Stimulated activated CD8-positive, alpha-beta memory T cell treated with anti-CD3 and anti-CD28 coated beads, Interleukin-15, amount 100 ng/mL, for 4 hours (primary cell): ENCODE results near the gene FAM53B.

ENCODE experiments used
- DNase-seq, 2 donors: peaks; one replicate each; pipeline ENCODE4 v3.0.0-alpha.2; 2020; ENCODE audit warnings: low read depth in 2 of 2

Gene FAM53B

DNA sequence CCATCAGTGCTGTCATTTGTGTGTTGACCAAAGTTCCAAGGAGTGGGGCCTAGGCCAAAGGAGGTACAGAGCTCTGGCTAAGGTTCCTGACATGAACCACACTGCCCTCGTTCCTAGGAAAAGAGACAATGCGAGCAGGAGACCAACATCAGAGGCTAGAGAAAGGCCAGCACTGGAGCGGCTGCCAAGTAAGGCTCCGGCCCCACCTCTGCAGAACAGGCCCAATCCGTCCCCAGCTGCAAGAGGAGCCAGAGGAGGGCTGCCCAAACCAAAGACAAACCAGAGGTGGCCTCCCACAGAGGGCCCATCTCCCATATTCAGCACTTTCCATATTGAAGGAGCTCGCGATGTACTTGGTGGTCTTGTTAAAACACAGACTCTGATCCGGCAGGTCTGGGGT, 81.0 kb downstream of the FAM53B start:
- no peak for DNase-seq

DNA sequence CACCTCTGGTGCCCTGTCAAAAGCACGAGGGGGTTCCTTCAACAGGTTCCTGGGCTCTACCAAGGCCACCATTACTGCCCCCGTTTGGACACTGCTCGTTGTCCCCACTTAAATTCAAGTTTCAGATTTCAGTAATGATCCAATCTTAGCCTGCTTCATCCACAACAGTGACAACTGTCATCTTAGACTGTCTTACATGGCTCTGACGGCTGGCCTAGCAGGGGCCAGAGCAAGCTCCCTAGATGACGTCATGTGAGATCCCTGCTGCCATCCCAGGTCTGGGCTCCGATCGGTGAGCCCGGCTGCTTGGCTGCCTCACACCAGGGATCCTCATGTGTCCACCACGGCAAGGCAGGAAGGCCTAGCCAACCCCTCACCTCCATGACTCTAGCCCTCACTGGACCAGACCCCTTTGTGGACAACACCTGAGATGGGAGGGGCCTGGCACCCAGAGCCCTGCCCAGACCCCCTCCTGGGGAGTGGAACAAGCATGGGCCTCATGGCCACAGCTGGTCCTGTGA, 82.5 kb downstream of the FAM53B start:
- no peak for DNase-seq

DNA sequence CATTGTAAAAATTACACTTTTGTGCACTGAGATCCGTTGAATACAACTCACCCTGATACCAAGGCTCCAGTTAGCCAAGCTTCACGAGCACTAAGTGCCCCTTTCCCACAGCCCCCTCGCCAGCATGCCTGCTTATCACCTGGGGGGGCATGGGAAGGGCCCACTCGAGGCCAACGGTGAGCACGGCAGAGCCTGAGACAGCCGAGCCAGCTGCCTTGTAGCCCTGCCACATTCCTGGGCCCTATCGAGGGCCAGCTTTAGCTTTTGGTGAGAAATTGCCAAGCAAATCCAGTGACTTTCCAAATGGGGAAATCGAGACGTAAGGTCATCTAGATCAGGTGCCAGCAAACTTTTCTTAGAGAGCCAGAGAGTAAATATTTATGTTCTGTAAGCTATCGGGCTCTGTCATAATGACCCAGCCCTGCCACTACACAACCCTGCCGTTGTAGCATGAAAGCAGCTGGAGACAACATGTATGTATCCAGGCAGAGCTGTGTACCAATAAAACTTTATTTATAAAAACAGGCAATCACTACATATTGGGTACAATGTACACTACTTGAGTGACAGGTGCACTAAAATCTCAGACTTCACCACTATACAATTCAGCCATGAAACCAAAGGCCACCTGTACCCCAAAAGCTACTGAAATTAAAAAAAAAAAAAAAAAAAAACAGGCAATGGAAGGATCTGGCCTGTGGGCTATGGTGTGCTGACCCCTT, 83.6 kb downstream of the FAM53B start:
- DNase-seq, result no peak

DNA sequence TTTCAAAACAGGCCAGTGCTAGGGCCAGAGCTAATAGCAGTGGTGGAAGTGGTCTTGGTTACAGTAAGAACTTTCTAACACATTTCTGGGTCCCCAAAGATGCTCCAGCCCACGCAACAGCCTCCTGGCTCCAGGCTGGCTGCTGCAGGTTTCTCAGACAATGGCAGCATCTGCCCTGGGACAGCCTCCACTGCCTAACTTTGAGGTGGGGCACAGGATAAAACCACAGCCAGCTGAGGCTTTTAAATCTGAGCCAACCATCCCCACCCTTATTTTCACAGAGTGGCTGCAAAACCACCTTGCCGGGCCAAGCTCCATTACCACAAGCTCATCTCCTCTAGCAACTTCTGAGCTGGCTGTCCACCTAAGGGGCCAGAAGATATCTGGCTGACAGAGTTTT, 84.8 kb downstream of the FAM53B start:
- DNase-seq, result no peak

DNA sequence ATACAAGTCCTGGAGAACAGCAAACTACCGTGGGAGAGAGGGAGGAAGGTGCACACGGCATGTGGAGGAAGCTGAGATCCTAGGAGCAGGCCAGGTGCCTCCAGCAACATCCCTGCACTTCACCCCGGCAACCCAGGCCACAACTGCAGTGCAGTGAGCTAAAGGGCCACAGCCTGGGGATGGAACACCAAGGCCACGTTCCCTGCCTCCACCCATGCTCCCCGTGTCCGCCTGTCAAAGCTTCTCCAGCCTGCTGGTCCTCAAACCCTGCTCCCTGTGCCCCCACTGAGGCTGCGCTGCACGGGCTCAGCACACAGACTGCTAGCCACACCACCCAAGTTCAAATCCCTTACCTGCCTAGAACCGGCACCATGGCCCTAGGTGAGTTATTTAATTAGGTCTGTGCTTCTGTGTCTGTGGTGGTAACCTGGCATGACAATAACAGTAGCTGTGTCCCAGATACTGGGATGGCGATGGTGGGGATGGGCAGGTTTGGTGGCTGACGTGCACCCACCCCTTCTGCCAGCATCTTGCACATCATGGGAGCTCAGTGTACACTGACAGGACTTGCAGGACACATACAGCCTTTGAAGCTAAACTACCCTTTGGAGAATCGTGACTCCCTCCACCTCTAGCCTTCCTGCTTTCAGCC, 85.5 kb downstream of the FAM53B start:
- no peak for DNase-seq

DNA sequence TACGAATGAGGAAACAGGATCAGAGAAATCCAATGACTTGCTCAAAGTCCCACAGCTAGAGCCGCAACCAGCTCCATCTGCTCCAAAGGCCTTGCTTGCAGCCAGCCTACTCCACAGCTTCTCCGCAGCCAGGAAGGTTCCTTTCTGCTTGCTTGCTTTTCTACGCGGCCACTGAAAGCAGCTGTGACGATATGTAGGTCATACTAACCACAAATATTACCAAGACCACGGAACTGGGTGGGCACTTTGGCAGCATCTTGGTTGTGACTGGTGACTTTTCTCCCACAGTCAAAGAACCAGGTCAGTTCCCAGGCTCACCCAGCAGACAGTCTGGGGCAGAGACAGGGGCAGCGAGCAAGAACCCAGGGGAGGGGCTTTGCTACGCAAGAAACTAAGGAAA, 86.4 kb downstream of the FAM53B start:
- no peak for DNase-seq

DNA sequence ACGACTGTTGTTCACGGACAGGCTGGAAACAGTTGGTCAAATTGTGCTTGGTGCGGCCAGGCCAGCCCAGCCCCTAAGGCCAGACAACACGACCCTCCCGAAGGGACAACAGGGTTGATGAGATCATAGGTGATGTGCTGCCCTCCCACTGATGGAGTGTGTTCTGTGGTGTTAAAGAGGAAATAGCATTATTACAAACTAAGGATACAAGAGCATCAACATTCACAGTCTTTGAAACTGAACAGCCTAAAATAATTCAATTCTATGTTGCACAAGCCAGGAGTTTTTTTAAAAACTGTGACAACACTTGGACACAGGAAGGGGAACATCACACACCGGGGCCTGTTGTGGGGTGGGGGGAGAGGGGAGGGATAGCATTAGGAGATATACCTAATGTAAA, 87.6 kb downstream of the FAM53B start:
- no peak for DNase-seq

DNA sequence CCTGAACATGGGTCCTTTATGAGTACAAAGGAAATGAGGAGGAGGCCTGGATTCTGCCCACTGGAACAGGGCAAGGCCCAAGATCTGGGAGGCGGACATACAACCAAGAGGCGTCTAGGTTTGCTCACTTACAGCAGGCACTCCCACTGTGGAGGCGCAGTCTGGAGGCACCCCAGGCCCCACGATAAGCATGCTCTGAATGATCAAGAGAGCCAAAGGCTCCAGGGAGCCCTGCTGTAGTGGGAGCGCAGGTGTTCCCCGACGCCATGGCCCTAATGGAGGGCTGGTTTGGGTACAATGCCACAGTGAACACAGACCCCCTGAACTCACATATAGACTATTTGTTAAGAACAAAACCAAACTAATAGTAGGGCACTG, 88.1 kb downstream of the FAM53B start:
- no peak for DNase-seq

DNA sequence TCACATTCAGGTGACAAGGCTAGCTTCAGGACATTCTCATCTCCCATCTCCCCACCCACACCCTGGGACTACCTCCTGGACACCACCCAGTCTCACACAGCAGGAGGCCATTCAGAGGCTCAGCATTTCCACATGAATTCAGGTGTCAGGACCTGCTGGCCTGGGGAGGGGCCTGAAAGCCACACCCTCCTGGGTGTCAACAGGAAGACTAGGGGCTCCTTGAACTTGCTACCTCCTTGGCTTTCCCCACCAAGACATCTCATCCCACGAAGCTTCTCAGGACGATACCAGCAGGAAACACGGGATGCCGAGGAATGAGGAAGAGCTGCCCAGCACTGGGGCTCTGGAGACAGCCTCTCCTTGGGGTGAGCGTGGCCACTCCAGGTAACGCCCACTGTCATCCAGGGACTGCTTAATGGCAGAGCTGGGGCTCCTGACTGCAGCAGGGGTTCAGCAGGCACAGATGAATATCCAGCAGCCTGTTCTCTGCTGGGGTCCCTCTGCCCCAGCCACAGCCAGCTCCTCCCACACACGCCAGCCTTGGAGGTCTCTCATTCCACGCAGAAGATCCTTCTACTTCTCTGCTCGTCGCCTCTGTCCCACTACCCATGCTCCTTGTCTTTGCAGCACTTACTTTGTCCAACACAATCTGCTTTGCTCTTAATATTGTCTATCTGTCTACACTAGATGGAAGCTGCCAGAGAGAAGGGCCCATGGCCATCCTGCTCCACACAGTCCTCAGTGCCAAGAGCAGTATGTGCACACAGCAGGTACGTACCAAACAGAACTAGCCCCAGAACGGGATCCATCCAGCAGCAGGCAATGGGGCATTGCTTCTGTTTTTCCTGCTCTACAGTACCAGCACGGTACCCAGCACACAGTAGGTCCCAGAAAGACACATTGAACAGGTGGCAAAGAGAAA, 88.7 kb downstream of the FAM53B start:
- DNase-seq, result no peak

DNA sequence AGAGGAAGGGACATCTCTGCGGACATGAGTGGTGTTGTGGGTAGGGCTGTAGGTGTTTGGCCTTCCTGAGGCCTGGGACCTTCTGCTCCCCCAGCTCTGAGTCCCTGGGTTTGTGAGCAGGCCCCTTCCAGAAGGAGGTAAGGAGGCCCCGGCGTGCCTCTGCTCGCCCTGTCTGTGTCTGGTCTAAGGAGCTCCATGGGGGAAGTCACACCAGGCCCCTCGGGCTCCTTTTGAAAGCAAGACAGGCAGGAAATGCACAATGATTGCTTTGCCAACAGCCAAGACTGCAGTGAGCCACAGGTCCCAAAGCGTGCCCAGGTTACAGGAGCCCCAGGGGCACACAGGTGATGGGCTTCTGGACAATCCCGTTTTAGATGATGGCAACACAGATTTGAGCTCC, 89.5 kb downstream of the FAM53B start:
- DNase-seq, result no peak

DNA sequence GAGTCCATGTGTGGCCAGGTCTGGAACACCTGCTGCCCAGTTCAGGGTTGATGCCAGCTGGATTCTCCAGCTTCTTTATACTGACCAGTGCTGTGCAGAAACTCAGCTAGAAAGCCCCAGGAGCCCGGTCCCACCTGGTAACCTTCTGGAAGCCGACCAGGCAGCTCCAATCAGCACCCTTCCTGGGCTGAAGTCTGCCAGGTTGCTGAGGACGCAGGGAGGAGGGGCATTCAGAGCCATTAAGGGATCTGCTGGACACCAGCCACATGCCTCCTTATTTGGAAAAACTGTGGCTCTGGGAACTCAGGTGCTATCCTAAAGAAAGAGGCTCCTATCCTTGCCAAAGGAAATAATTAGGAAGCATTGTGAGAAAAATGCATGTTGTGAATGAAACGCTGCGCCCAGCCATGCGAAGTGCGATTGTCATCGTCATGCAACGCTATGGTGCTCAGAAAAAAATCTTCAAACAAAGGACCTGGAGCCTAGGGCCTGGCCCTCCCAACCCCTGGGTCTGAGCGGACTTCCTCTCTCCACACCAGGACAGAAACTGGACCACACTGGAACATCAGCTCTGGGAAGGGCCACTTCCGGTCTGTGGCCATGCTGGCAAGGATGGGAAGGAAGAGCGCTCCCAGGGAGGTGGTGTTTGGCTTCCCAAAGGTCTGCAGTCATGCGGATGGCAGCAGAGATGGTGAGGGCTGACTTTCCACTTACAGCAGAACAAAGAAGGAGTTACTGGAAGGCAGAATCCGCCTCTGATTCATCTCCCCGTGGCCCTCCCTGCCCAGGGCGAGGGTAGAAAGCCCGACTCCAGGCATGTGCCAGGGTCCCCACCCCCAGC, 90.1 kb downstream of the FAM53B start:
- no peak for DNase-seq

DNA sequence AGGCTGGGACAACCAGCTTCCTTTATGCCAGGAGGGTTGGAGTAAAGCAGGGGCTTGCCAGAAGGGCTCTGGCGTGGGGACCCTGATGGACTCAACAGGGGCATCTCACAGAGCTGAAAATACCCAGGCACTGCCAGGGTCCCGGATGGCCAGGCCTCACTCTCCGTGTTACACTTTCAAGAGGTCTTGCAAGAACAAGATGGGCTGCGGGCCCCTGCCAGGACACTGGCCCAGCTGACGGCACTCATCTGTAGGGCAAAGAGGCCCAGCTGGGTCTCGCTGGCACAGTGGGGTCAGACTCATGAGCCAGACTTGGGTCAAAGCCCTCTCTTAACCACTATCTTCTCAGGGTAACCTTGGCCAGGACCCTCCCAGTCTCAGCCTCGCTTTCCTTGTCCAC, 90.9 kb downstream of the FAM53B start:
- no peak for DNase-seq

DNA sequence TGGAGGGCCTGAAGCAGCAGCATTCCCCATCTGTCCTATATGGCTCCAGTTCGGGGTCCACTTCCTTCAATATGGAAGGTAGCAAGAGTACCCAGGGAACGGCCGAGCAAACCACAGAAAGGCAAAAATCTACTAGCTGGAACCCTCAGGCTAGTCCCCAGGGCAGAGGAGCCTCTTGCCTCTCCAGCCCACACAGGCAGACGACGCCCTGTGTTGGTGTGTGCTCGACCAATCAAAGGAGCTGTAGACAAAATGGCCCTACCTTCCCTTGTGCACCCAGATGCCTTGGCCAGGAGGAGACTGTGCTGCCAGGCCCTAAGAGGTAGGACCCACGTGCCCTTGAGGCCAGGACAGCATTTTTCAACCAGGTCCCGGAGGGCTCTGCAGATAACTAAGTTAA, 91.5 kb downstream of the FAM53B start:
- no peak for DNase-seq

DNA sequence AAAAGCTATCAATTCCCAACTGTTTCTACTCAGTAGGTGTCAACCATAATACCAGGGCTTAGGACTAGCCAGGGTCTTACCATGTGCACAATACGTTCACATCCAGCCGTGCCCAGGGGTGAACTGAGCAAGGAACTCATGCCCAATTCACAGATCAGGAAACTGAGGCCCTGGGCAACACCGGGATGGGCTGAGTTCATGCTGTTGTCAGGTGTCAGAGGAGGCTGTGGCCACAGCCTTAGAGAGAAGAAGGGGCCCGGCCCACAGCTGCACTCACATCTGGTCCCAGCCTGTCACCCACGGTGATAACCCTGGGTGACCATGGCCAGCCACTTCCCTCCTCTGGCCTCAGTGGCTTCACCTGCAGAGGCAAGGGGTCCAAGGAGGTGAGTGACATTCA, 92.0 kb downstream of the FAM53B start:
- no peak for DNase-seq

DNA sequence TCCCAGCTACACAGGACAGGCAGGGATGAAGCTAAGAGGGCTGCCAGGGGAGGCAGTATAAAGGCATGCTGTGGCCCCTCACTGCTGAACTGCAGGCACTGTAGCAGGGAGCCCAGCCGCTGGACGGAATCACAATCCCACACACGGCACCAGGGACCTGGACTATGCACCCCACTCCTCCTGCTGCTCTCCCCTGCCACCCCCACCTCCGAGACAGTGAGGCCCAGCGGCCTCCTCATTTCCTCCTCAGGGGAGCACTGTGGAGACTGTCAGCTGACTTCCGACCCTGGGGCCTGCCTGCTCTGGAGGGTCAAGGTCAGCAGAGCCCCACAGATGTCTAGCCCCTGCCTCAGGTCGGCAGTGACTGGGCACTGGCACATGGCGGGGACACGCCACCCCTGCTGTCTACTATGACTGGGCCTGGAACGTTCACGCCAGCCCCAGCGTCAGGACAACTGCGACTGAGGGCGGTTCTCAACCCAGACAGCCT, 92.7 kb downstream of the FAM53B start:
- DNase-seq, result no peak

DNA sequence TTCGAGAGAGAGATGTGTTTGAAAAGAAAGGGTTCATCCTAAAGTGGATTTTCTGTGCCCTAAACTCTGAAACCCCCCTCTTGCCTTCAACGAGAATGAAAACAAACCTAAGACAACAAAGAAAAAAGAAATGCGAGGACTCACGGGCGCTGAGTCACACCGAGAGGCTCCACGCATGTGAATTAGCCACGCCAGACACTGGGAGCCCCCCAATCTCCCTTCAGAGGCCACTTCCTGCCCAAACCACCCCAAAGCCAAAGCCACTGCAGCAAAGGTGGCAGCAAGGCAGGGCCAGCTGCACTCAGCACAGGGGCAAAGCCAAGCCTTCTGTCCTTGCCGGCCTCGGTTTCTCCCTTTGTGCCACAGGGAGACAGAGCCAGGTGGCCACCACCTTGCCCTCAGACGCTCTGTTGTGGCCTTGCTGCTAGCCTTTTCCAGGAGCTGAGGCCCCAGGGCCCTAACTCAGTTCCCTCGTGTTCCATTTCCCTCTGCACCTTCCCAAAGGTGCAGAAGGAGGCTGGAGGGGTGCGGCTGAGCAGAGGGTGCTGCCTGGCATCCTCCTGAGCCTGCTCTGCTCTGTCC, 93.3 kb downstream of the FAM53B start:
- peak; percentile 57 to 58 for DNase-seq

DNA sequence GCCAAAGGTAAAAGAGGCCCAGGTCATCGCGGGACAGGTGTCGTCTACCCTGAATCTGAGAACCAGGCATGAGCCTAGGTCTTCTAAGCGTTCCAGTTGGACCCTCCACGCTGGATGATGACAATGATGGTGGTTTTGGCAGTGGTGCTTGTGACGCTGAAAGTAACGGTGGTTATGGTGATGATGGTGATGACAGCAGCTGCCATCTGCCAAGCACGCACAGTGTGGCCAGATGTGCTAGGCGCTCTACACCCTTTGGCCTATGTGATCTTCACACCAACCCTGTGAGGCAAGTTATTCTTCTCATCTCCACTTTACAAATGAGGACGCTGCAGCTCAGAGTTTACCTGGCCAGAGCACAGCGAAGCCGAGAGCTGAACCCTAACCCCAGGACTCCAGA, 93.9 kb downstream of the FAM53B start:
- DNase-seq, result no peak

DNA sequence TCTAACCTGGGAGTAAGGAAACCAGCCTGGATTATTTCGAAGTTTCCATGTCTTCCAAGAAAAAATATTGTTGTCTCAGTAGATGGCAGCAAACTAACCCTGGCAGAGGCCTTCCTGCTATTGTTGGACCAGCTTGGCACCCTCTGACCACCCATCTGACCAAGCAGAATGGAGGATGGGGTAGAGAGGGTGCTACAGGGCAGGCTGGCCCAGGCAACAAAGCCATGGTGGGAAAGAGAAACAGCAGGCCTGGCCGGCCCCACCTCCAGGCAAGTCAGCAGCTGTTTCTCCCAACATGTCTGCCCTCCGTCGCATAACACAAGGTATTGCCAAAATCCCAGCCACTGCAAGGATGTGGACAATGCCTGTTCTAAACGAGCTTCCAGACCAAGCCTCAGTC, 95.0 kb downstream of the FAM53B start:
- no peak for DNase-seq

DNA sequence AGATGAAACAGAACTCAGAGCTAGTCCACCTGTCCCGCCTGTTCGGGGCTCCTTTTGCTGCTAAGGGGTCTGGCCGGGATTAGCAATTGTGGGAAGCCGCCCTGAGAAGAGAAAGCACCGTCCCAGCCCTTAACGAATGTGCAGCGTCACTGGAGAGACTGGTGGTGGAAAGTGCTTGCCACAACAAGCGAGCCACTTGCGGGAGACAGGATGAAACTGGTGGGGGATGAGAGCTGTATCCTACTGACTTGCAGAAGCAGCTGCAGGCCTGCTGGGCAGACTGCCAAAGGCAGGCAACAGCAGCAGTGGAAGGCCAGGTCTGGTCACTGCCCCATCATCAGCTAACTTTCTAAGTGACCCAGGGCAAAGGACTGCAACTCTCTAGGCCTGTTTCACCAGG, 95.4 kb downstream of the FAM53B start:
- DNase-seq, result no peak

DNA sequence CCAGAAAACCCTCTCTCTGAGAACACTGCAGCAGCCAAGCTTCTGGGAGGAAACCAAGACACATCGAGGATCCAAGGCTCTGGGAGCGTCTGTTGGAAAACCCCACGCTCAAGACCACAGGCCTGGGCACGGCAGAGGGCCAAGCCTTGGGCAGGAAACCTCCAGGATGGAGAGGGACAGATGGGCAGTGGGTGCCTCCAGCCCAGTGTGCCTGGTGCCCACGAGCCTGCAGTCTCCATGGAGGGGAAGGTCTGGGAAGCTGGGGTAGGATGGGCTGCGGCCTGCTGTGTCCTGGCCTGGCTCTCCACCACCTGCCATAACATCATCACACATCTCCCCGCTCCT, 96.1 kb downstream of the FAM53B start:
- DNase-seq, result no peak
